ENCODE measurements around the gene SGMS1.
"Not testable (repeated sequence)": the region's sequence is repeated elsewhere in the genome, so short reads cannot be mapped to it uniquely, and the experiment has no call there.

The SGMS1 gene

DNA sequence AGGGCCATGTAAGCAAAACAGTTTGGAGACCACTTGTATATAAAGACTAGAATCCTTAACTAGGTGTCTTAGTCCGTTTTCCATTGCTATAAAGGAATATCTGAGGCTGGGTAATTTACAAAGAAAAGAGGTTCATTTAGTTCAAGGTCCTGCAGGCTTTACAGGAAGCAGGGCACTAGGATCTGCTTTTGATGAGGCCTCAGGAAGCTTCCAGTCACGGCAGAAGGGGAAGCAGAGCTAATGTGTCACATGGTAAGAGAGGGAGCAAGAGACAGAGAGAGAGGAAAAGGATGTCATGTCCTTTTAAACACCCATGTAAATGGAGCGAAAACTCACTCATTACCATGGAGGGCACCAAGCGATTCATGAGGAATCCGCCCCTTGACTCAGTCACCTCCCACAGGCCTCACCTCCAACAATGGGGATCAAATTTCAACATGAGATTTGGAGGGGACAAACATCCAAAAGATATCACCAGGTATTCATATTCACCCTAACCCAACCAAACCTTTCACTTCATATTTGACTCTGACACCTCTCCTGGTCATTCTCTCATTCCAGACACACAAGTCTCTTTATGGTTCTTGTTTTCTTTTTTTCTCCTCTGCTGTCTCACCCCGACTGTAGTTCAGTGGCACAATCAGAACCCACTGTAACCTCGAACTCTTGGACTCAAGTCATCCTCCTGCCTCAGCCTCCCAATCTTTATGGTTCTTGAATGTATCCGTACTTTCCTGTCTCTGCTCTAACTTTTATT lies 342.4 kb downstream of the SGMS1 start:
- no peak for DNase-seq

DNA sequence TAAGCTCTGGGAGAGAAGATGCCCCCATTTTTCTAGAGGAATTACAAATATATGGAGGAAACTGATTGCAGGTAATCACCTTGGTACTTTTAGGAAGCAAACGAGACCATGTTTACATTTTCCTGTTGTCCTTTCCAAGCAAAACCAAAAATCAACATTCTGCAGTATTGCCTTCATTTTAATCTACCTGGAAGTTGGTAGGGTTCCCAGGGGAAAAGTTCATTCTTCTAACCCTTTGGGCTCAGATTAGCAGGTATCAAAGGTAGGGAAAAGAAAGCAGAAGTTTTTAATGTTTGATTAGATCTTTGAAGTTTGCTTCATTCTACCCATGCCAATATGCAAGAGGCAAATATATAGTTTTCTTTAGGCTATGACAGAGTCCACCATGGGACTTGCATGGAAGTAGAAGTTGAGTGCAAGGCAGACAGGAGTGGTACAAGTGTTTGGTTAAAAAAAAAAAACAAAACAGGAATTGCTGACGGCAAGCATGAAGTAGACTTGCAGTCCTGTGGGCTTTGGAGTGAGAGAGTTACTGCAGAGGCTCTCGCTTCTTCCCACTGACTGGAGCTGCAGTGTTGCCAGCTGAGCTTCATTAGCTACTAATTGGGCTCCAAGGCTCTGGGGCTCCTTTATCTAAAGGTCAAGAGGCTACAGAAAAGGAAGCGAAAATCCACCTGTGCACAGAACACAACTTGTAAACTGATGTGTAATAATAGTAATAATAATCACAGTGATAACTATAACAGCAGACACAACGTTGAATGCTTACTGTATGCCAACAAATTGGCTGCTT lies 343.5 kb downstream of the SGMS1 start:
- no peak for DNase-seq

DNA sequence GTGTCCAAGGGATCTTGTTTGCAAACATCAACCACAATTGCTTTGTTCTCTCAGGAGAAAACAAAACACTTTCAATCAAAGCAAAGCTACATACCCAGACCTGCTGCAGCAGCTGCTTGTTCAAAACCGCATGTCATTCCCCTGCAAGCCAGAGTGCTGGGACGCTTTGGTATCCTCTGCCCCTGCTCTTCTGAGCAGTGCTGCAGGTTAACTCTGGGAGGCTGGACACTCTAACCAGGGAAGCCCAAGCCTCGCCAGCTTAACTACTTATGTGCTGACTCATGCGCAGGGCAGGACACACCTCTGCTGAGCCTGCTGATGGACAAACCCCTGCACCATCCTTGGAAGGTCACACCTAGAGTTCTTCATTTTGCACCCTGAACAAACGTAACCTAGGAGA lies 344.3 kb downstream of the SGMS1 start:
- DNase-seq = no peak

DNA sequence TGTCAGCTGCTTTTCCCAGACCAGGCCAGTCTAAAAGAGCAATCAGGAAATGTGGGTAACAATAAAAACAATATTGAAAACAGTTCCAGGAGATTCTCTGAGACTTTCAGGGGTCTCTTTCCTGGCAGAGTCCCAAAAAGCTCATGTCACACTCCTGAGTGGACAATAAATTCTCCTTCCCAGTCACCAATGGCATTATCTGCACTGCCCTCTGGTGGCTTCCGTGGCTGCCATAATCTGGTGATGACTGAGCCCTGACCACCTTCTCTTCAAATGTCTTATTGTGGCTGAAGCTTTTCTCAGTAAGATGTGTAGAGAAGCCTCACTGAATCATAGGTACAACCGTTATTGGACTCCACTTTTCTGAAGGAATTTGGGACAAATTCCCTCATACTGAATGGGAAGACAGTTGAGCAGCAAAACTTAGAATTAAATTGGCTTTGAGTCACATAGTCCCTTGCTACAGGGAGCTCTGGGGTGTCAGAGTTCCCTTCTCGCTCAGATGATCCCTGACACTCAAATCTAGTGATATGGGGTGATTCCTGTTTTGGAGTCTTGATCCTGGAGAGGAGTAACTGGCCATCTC lies 348.0 kb downstream of the SGMS1 start:
- DNase-seq = no peak

DNA sequence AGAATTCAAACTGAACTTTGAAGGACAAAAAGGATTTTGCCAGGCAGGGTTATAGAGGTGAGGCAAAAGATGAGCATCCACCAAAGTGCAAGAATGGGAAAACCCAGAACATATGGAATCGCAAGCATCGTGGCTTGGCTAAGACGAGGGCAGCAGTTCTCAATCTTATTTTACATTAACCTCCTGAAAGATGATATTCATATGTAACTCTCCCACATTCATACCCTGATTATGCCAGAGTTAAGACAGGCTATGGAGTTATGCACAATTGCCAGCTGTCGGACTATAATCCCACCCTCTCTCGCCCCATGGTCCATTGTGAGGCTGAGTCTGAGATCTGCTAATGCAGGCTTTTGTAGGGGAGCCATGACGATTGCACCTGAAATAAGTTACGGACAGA lies 351.2 kb downstream of the SGMS1 start:
- no peak for DNase-seq

DNA sequence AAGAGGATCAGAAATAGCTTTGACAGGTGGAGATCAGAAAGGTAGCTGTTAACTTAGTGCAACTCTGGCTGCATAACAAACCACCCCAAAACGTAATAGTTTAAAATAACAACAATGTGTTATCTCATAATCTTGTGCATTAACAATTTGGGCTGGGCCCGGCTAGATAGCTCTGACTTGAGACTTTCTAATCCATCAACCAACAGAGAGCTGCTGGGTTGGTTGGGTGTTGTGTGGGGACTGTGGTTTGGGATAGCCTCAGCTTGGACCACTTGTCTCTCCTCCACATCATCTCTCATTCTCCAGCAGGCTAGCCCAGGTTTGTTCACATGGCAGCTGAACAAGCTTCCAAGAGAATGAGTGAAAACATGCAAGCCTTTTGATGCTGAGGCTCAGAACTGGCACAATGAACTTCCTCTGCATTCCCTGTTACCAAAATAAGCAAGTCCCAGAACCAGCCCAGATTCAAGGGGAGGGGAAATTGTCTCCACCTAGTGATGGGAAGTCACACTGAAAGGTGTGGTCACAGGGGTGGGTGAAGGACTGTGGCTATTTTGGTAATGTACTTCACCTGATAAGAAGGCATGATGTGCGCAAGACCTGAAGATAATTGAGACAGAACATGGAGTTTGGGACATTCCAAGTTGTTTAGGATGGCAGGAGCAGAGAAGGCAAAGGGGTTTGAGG lies 352.0 kb downstream of the SGMS1 start:
- no peak for DNase-seq

DNA sequence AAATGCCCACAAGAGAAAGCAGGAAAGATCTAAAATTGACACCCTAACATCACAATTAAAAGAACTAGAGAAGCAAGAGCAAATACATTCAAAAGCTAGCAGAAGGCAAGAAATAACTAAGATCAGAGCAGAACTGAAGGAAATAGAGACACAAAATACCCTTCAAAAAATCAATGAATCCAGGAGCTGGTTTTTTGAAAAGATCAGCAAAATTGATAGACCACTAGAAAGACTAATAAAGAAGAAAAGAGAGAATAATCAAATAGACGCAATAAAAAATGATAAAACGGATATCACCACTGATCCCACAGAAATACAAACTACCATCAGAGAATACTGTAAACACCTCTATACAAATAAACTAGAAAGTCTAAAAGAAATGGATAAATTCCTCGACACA lies 355.9 kb downstream of the SGMS1 start:
- not testable (repeated sequence) for DNase-seq

DNA sequence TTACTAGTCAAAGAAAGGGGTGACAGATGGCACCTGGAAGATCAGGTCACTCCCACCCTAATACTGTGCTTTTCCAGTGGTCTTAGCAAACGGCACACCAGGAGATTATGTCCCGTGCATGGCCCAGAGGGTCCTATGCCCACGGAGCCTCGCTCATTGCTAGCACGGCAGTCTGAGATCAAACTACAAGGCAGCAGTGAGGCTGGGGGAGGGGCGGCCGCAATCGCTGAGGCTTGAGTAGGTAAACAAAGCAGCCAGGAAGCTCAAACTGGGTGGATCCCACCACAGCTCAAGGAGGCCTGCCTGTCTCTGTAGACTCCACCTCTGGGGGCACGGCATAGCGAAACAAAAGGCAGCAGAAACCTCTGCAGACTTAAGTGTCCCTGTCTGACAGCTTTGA lies 361.1 kb downstream of the SGMS1 start:
- not testable (repeated sequence) for DNase-seq

DNA sequence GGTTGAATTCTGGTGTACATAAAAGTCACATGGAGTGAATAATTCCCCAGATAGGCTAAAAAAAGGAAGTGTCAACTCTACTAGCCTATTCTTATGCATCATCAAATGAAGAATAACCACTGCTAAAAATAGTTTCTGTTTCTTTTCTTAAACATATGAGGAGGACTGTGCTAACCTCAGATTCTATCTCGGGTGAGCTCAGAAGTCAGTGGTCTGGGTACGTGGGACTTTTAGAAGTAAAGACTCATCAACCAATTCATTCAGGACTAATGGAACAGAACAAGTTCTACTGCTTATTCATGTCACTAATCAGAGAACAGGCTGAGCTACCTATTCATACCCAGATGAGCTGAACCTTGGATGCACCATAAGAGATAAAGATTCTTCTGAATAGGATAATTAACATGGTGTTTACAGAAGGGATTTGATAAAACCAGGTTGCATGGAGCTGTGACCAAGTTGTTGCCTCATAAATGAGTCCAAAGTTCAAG lies 362.9 kb downstream of the SGMS1 start:
- DNase-seq = no peak
